GM18867 (cell line): ENCODE results near the gene KDM4D.
"Not testable (repeated sequence)": the region's sequence is repeated elsewhere in the genome, so short reads cannot be mapped to it uniquely, and the experiment has no call there.

ENCODE experiments used
- ATAC-seq: cut with Tn5 transposase; IDR thresholded peaks from one replicate; pipeline ENCODE4 v1.9.1; 2021; ENCODE audit warnings: mild to moderate bottlenecking, moderate library complexity; ENCODE audit not compliant: unreplicated experiment

The KDM4D gene

DNA sequence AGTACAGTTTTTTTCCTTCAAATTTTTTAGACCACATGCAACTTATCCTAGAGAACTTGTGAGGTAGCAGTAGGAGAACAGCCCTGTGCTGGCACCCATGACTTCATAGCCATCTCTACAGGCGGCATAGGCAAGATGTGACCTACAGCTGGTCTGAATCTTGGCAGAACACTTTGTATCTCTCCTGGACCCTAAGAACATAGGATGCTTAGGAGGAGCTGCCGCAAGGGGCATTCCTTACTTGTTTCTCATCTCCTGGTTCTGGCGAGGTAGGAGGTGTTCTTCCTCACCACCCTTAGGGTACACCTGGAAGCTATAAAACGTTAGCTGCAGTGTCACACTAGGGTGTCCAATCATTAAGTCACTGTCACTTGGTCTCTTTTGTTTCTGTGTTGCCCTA, 16.5 kb upstream of the KDM4D start:
- ATAC-seq, result no peak

DNA sequence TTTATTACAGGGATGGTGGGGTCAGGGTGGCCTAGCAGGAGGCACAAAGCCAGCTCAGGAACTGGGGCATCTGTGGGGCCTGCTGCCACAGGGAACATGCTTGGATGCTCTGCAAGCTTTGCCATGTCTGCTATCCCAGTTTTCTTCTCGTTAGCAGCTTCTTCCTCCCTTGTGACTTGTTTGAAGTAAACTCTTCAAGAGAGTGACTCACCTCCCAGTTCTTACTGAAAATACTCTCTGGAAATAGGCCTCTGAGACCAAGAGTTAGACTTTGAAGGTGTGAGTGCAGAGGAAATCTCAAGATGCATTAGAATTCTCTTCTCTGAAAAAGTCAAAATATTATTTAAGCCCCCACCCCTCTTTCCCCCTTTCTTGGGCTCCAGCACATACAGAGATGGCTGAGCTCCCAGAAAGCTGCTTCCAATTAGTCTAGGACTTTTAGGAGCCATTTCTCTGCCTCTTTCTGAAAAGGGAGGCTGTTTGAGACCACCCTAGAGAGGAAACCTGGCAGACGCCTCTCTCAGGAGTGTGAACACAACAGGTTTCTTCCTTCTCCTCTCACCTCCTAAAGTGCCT, 15.3 kb upstream of the KDM4D start:
- no peak for ATAC-seq

DNA sequence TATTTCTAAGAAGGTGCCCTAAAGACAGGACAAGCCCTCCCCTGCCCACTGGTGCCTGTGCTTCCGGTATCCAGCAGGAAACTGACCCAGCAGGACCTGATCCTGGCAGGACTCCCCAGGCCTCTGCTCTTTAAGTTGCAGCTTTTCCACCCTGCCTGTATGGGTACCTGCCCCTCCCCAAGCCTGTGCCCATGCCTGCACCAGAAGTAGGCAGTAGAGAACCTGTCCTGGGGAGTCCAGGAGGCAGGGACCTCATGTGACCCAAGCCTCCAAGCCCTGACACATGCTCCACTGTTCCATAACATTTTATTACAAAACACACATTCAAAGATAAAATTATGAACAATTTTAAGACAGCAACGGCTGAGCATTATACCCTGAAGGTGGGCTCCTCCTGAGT, 14.3 kb upstream of the KDM4D start:
- ATAC-seq, result no peak

DNA sequence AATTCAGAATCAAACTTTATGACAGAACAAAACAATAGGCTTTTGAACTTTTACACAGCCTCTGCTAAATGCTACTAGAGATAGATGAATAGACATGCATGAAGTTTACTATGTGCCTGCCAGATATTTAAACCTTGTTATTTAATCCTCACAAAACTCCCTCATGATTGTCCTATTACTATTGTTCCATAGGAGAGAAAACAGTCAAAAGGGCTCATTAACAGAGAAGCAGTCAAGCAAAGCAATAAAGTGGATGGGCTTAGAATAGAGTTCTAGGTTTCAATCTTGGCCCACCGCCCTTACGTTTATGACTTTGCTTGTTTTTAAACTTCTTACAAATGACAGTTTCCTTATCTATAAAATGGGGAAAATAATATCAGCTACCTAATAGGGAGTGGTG, 13.0 kb upstream of the KDM4D start:
- no peak for ATAC-seq

DNA sequence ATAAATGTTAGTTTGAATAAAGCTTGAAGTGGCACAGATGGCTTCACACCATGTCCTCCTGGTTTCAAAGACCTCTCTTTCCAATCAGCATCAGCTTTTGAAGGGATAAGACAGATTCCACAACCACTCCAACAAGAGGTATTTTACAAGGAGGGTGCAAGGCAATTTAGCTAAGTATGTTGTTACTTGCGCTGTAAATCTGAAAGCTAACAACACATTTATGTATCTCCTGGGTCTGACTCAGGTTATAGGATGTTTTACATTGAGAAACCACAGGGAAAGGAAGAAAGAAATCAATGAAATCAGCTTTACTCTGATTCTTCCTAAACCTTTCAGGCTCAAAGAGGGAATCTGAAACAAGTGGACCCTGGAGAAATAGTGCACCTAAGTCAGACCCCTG, 12.3 kb upstream of the KDM4D start:
- no peak for ATAC-seq

DNA sequence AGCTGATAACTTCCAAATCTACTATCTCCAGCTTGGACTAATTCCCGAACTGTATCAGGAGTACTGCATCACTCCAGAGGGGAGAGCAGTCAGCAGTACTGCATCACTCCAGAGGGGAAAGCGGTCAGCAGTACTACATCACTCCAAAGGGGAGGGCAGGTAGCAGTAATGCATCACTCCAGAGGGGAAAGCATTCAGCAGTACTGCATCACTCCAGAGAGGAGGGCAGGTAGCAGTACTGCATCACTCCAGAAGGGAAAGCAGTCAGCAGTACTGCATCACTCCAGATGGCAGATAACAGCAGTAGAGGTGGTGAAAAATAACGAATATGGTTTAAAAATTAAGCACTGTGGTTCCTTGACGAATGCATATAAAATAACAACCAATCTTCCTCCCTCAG, 8.6 kb upstream of the KDM4D start:
- ATAC-seq, result no peak

DNA sequence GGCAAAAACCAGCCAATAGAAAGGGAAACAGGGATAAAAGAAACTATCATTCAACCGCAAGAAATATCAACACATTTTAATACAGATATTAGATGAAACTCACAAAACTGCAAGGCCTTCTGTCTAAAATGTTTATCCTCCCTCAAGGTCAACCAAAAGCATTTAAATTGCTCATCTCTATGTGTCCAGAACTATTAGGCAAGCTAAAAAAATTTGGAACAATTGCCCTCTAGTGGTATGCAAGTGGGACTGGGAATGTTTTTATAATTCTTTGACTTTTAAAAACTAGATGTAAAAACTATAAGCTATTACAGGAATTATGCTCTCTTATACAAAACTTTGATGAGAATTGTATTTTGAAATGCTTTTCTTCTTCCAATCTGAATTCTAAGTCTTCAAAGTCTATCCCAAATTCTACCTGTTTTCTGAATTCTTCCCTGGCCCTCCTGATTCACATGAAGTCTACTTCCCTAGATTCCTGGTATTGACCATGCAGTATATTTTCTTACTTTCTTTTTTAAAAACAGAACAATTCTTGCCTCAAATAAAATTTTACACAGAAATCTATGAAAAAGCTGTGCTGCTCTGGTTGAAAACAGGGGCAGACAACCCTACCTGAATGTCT, 5.1 kb upstream of the KDM4D start:
- no peak for ATAC-seq

DNA sequence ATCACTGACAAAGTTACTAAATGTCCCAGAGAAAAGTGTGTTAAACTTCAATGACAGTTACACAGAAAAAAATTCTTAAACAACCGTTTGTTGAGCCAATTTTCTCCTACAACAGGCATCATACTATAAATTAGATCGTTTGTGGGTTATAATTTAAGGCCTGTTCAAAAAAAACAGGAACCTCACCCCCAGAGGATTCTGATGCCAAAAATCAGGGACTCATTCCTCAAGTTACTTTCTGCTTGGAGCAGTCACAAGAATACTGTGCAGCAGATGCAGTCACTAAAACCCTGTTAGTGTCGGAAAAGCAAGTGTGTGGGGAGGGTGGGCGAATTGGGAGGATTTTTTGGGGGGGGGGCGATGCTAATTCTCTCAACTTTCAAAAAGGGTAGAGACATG, 810 bp upstream of the KDM4D start:
- ATAC-seq, result no peak

DNA sequence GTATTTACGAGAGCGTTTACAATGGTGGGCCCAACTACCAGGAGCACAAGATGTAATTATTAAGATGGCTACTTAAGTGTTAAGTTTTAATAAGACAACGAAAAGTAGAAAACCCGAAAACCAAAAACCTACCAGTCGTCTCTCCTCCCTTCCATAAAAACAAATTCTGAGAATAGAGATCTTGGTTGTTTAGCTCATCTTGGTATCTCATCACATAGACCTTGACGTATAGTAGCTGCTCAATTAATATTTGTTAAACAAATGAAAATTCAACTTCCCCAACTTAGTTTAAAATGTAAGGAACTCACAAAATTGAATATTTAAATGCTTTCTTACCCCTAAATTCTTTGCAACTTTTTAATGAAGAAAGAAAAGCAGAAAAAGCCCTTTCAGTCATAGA, 669 bp downstream of the KDM4D start:
- ATAC-seq, result no peak

DNA sequence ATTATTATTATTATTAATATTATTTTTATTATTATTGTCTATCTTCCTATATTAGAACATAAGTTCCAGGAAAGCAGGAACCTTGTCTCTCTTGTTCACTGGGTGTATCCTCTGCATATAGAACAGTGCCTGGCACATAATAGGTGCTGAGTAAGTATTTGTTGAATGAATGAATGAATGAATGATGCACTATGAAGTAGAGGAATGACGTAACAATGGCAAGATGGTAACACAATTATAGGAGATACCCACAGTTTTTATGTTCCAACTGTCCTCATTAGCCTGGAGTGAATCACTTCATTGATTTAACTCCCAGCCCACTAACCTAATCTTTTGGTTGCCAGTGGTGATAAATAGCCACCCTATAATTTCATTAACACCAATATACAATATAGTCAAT, 2.1 kb downstream of the KDM4D start:
- ATAC-seq, result no peak

DNA sequence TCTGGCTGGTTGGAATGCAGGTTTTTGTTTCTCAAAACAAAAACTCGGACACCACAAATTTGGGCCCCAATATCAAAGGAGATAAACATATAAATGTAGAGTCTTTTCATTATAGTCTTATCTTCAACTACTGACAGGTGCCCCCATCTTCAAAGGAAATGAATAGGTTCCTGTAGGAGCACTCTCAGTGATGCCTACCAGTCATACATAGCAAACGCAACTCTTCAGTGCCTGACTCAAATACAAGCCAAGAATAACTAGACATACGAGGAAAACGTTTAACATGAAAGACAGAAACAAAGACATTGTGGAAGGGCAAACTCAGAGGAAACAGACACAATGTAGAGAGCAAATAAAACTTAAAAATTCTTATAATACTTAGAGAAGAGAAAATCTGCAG, 13.9 kb downstream of the KDM4D start:
- no peak for ATAC-seq

DNA sequence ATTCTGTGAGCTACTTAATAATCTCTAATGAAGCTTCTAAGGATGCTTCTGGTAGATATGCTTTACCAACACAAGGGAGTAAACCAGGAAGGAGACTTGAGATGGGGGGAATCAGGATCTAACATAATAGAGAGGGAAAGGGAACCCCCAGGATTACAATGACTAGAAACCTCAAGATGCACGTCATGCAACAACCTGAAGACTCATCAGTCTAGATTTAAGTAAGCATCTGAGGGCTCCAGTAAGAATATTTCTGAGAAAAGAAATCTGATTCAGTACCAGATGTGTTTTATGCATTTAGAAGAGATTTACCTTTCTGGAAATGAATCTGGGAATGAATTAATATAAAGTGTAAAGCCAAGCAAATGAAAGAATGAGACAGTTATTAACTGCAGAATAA, 15.2 kb downstream of the KDM4D start:
- no peak for ATAC-seq

DNA sequence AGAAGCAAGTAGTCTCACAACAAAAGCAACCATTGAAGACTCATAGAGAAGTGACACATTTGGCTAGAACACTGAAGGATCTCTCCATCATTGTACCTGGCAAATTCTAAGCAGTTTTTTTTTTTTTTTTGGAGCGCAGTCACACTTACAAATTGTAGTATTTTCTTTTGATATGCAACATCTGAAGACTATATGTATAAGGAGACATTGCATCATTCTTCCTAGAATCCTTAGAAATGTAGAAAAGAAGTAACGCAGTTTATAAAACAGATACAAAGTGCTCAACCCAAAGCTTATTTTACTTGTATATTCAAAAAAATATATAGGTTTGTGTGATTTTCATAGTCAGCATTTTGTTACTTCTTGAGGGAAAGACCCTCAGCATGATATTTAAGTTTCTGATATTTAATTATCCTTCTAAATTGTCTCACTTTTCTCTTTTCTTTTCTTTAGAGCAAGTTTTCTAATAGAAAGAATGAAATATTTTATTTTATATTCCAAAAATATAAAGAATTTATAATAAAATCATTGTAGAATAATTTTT, 20.0 kb downstream of the KDM4D start:
- ATAC-seq, result no peak

DNA sequence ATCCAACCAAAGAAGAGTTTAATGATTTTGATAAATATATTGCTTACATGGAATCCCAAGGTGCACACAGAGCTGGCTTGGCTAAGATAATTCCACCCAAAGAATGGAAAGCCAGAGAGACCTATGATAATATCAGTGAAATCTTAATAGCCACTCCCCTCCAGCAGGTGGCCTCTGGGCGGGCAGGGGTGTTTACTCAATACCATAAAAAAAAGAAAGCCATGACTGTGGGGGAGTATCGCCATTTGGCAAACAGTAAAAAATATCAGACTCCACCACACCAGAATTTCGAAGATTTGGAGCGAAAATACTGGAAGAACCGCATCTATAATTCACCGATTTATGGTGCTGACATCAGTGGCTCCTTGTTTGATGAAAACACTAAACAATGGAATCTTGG, 23.9 kb downstream of the KDM4D start:
- ATAC-seq, result no peak

DNA sequence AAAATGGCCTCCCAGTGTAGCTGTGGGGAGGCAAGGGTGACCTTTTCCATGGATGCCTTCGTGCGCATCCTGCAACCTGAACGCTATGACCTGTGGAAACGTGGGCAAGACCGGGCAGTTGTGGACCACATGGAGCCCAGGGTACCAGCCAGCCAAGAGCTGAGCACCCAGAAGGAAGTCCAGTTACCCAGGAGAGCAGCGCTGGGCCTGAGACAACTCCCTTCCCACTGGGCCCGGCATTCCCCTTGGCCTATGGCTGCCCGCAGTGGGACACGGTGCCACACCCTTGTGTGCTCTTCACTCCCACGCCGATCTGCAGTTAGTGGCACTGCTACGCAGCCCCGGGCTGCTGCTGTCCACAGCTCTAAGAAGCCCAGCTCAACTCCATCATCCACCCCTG, 24.8 kb downstream of the KDM4D start:
- ATAC-seq, result no peak

DNA sequence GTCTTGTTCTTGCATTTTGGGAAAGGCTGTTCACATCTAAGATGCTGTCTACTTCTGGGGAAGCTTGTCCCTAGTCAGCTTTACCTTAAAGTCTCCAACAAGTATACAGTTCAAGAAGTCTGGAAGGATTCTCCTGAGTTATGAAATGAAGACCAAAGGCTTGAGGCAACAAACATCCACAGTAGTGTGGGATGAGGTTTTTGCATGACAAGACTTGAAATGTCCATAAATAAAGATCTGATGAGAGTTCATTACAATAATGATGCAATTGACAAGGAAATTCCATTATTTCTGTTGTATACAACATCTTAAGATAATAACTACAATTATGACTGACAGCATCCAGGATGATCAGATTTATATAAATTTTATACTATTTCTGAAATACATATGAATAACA, 30.2 kb downstream of the KDM4D start:
- ATAC-seq, result no peak

DNA sequence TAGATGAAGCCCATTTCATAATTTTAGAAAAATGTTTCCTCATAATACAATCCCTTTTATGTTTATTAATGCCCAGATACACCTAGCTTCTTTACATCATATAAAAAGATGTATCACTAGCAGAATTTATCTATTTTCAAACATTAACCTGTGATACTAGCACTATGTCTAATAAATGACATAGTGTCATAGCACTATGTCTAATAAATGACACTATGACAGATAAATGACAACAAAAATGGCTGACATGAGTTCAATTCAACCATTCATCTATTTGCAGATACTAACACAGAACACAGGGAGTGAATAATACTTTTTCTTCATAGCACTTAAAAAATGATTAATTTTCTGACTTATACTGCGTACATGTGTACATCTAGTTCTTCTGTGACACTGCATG, 32.1 kb downstream of the KDM4D start:
- no peak for ATAC-seq

DNA sequence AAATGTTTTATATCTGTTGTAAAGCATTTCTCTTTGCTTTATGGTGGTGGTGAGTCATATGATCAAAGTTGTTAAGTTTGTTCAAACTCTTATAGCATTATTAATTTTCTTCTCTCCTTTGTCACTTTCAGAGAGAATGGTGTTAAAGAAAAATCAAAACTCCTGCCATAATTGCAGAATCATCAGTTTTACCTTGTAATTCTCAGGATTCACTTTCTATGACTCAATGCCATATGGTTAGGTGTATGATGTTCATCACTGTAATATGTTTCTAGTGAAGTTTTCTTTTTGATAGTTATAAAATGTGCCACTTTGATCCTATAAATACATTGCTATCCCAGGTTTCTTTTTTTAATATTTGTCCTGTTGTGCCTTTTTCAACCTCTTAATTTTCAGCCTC, 37.9 kb downstream of the KDM4D start:
- ATAC-seq, result no peak

DNA sequence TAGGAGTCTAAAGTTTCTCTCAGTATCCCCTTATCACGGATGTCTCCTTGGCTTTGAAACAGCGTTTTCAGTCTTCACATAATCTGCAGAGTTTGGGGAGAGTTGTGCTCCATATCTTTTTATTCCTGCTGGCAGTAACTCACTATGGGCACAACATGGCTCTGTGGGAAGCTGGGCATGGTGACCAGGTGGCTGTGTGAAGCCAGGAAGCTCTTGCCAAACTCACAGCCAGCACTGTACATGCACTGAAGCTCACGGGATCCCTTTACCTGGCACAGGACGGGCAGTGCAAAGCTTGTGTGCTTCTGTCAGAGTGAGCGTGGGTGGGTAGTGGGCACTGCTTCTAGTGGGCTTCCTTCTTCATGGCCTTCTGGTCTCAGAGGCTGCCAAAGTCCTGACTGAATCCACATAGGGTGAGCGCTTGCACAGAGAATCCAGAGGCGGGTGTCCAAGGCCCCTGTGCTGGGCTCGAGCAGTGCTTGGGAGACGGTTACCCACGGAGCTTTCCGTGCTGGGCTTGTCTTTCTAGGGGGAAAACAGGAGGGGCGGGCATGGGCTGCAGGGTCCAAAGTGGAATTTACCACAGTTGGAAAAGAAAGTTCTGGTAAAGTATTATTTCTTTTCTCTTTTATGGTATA, 40.8 kb downstream of the KDM4D start:
- ATAC-seq, result no peak

DNA sequence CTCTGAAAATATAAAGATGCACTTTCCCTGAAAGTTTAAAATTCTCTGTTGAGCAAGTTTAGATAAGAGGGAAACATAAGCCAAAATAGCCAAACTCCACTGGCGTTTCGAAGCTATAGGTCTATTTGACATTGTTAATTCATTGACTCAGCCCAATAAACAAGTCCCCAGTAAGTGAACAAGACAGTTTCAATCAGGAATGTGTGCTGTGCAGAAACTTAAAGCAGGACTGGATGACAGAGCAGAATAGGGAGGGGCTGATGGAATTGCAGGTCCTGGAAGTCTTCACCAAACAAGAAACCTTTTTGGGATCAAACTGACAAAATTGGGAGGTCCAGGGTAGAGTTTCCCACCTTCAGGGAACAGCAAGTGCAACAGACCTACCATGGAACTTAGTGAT, 42.6 kb downstream of the KDM4D start:
- no peak for ATAC-seq

DNA sequence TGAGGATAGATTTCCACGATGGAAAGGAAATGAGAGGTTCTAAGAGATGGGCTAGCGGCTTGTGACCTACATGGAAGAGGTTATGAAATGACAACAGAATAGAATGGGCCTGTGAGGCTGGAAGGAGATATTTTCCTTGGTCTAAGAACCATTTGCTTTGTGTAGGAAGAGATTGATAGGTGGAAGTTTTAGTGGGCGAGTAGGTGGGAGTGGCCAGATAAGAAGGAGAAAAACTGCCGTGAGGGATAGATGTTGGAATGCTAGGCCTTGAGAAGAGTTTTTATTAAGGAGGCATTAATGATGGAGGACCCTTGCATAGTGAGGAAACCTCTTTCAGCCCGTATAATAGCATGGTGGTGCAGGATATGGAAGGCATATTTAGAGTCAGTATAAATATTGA, 48.0 kb downstream of the KDM4D start:
- ATAC-seq, result not testable (repeated sequence)

DNA sequence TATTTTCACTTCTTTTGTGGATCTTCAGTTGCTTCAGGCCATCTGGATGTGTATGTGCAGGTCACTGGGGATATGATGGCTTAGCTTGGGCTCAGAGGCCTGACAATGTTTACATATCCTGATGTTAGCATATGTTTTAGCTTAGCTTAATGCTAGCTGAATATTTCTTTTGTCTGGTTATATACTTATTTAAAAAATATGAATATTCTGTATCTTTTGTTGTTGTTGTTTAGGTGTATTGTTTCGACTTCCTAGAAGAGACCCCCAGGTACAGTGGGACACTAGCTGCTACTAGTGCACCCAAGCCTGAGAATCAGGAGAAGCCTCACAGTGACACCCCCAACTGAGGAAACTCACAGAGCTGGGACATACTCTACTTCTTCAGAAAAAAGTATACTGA, 51.4 kb downstream of the KDM4D start, which contains the start of gene KDM4E:
Gene KDM4E, plus strand, starts transcription at position 301 of the 400 bp plus-strand sequence. CDS start 300 bp downstream, outside the sequence.
- no peak for ATAC-seq
